ENCODE data around the gene ZW10. TPM values are rescaled to one million over a fixed set of nuclear protein-coding genes. Genes with fewer than 3 reads are reported as not detected.

Gene ZW10
- total RNA-seq, 1 experiment from 2014 or later = 19.3 TPM

DNA sequence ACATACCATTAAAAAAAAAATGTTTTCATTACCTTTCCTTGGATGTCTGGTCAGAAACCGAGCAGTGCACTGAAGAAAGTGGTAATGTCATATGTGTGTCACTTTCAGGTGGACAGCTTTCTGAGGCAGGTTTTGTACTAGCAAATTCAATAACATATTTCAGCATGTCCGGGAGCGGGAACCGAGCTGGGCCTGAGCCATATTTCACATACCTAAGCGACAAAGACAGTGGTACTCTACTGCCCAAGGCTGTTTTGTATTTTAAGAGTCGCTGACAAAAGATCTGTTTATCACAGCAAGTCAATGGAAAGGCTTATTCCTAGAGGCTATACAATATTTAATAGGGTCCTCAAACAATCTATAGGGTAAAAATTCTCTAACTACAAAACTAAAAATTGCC is 44.1 kb upstream of the ZW10 start:
- no peaks in the 10 kb centered on the region for H3K27me3 ChIP-seq (ENCODE audit: insufficient read depth, low read depth)
- H3K27ac ChIP-seq = no peak overlapping the region
- 0 out of 2 replicates have a peak, but pooled peaks cover 2% of the 10 kb centered on the region for H3K36me3 ChIP-seq (ENCODE audit: low read depth)
- ChIA-PET POLR2A (ENCODE audit: unreplicated experiment) (no interaction called here), CTCF (no interaction called here)
- no peaks in the 10 kb centered on the region for H3K9me3 ChIP-seq (ENCODE audit: insufficient read depth, low read depth)
- no peaks in the 10 kb centered on the region for H3K4me1 ChIP-seq (replicated peaks; ENCODE audit: insufficient read depth)
- no TSS peak for BruUV-seq (replicated peaks)
- no peaks in the 10 kb centered on the region for H3K79me2 ChIP-seq (ENCODE audit: low read depth)
- no peak for DNase-seq
- H3F3A ChIP-seq (ENCODE audit: insufficient read depth, low read depth) = no peaks in the 10 kb centered on the region
- H3K9me2 ChIP-seq (ENCODE audit: insufficient read depth) = no peaks in the 10 kb centered on the region
- no peak overlapping the region for H2AFZ ChIP-seq
- intact Hi-C loops (cut with micrococcal nuclease; ENCODE audit: unreplicated experiment) = no loop called here
- H3K4me3 ChIP-seq = no peak overlapping the region
- no peak overlapping the region for H3K4me2 ChIP-seq
- no peaks in the 10 kb centered on the region for H4K20me1 ChIP-seq (ENCODE audit: insufficient read depth)
- TF ChIP-seq CTCF (conservative IDR thresholded peaks at IDR 0.05) = no peak
- no peak for TF ChIP-seq EZH2 (IDR thresholded peaks at IDR 0.05; ENCODE audit: low read depth)

DNA sequence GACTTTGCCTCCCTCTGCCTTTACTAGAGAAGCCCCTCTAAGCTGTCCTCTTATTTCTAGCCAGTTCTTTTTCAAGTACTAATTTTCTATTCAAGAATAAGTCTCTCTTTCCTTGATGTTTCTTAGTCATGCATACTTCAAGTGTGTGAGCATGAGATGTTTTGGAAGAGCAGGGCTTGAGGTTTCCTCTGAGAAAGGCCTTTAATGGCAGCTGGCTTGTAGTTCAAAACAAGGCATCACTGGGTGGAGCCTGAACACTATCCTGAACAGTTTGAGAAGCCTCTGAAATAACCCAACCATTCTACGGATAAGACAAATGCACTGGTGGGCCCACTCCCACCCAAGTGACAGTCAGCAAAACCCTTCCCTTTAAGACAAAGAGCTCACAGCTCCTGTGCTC is 43.7 kb upstream of the ZW10 start:
- ChIA-PET CTCF (no interaction called here), POLR2A (ENCODE audit: unreplicated experiment) (no interaction called here)
- Histone ChIP-seq H3F3A (ENCODE audit: insufficient read depth, low read depth) (no peaks in the 10 kb centered on the region), H3K4me3 (no peak overlapping the region), H2AFZ (no peak overlapping the region), H3K79me2 (ENCODE audit: low read depth) (no peaks in the 10 kb centered on the region), H4K20me1 (ENCODE audit: insufficient read depth) (no peaks in the 10 kb centered on the region), H3K36me3 (ENCODE audit: low read depth) (0 out of 2 replicates have a peak, but pooled peaks cover 4% of the 10 kb centered on the region), H3K9me3 (ENCODE audit: insufficient read depth, low read depth) (no peaks in the 10 kb centered on the region), H3K4me1 (replicated peaks; ENCODE audit: insufficient read depth) (no peaks in the 10 kb centered on the region), H3K27me3 (ENCODE audit: insufficient read depth, low read depth) (no peaks in the 10 kb centered on the region), H3K27ac (no peak overlapping the region), H3K9me2 (ENCODE audit: insufficient read depth) (no peaks in the 10 kb centered on the region), H3K4me2 (no peak overlapping the region)
- DNase-seq = no peak
- intact Hi-C loops (cut with micrococcal nuclease; ENCODE audit: unreplicated experiment) = no loop called here
- TF ChIP-seq EZH2 (IDR thresholded peaks at IDR 0.05; ENCODE audit: low read depth) (no peak), CTCF (conservative IDR thresholded peaks at IDR 0.05) (no peak)
- no TSS peak for BruUV-seq (replicated peaks)

DNA sequence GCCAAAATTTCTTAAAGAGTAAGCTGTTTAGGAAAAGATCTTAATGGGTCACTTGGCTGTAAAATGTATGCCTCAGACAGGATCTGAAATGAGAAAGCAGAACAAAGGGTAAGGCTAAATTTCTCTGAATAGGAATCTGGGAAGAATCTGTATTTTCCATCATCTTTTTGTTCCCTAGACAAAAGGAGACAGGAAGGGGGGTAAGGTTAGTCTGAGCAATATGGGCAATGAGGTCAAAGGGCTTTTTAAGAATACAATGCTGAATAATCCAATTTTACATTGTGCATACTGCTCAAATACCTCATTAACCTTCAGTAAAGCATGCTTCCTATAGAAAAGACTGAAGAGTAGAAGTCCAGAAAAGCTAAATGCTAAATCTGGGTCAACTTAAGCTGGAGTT is 40.7 kb upstream of the ZW10 start:
- Histone ChIP-seq H3K4me2 (no peak overlapping the region), H3K27ac (no peak overlapping the region), H4K20me1 (ENCODE audit: insufficient read depth) (no peaks in the 10 kb centered on the region), H3F3A (ENCODE audit: insufficient read depth, low read depth) (no peaks in the 10 kb centered on the region), H3K27me3 (ENCODE audit: insufficient read depth, low read depth) (no peaks in the 10 kb centered on the region), H3K9me2 (ENCODE audit: insufficient read depth) (no peaks in the 10 kb centered on the region), H3K79me2 (ENCODE audit: low read depth) (no peaks in the 10 kb centered on the region), H3K4me1 (replicated peaks; ENCODE audit: insufficient read depth) (no peaks in the 10 kb centered on the region), H3K36me3 (ENCODE audit: low read depth) (0 out of 2 replicates have a peak, but pooled peaks cover 7% of the 10 kb centered on the region), H3K4me3 (no peak overlapping the region), H3K9me3 (ENCODE audit: insufficient read depth, low read depth) (no peaks in the 10 kb centered on the region), H2AFZ (no peak overlapping the region)
- no TSS peak for BruUV-seq (replicated peaks)
- ChIA-PET CTCF (no interaction called here), POLR2A (ENCODE audit: unreplicated experiment) (no interaction called here)
- no peak for DNase-seq
- no peak for TF ChIP-seq CTCF (conservative IDR thresholded peaks at IDR 0.05)
- no peak for TF ChIP-seq EZH2 (IDR thresholded peaks at IDR 0.05; ENCODE audit: low read depth)
- intact Hi-C loops (cut with micrococcal nuclease; ENCODE audit: unreplicated experiment) = no loop called here

All from PC-9 (cell line).